Measurements from ENCODE around the gene GLIS1.

Gene GLIS1

GRCh38 chr1:53463961-53464899, 274.7 kb downstream of the GLIS1 start:
- no peak for DNase-seq (ENCODE audit: low read depth)

- DNase-seq (ENCODE audit: low read depth): no peak
Measured at GRCh38 chr1:53462769-53463501, 276.0 kb downstream of the GLIS1 start.

- no peak for DNase-seq (ENCODE audit: low read depth)
Measured at GRCh38 chr1:53462193-53462592, 276.8 kb downstream of the GLIS1 start.

GRCh38 chr1:53461323-53462044, 277.5 kb downstream of the GLIS1 start:
- no peak for DNase-seq (ENCODE audit: low read depth)

- no peak for DNase-seq (ENCODE audit: low read depth)
Measured at GRCh38 chr1:53460666-53461322, 278.2 kb downstream of the GLIS1 start.

GRCh38 chr1:53460211-53460634, 278.7 kb downstream of the GLIS1 start:
- no peak for DNase-seq (ENCODE audit: low read depth)

GRCh38 chr1:53459321-53460175, 279.4 kb downstream of the GLIS1 start, which contains the start of gene DMRTB1:
Gene DMRTB1 (plus strand): TSS chr1:53459399. CDS start chr1:53459454, 55 bp downstream.
- no peak for DNase-seq (ENCODE audit: low read depth)

GRCh38 chr1:53458634-53459033, 280.3 kb downstream of the GLIS1 start:
- no peak for DNase-seq (ENCODE audit: low read depth)
